Measurements from ENCODE around the gene DGKQ.

- TF ChIP-seq, protein P1, sequence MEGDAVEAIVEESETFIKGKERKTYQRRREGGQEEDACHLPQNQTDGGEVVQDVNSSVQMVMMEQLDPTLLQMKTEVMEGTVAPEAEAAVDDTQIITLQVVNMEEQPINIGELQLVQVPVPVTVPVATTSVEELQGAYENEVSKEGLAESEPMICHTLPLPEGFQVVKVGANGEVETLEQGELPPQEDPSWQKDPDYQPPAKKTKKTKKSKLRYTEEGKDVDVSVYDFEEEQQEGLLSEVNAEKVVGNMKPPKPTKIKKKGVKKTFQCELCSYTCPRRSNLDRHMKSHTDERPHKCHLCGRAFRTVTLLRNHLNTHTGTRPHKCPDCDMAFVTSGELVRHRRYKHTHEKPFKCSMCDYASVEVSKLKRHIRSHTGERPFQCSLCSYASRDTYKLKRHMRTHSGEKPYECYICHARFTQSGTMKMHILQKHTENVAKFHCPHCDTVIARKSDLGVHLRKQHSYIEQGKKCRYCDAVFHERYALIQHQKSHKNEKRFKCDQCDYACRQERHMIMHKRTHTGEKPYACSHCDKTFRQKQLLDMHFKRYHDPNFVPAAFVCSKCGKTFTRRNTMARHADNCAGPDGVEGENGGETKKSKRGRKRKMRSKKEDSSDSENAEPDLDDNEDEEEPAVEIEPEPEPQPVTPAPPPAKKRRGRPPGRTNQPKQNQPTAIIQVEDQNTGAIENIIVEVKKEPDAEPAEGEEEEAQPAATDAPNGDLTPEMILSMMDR (IDR thresholded peaks at IDR 0.05; ENCODE audit: insufficient read depth, low read length, poor library complexity, severe bottlenecking), result no peak
- no peak for TF ChIP-seq EZH2phosphoT487 (conservative IDR thresholded peaks at IDR 0.05; ENCODE audit: low read length)
These were observed 6.9 kb downstream of the DGKQ start for GRCh38 chr4:966266-967112.

Data from SU-DHL-6 (cell line).